ENCODE results near the gene FCHSD2. TPM values are rescaled to one million over a fixed set of nuclear protein-coding genes. Genes with fewer than 3 reads are reported as not detected.
"Not testable (repeated sequence)": the region's sequence is repeated elsewhere in the genome, so short reads cannot be mapped to it uniquely, and the experiment has no call there.

Gene FCHSD2
- polyA plus RNA-seq, 2 of the 4 experiments (the other 2 are of a cell fraction): 10.5 to 19.0 TPM

- no peak for TF ChIP-seq REST (IDR thresholded peaks at IDR 0.05)
- no peak for TF ChIP-seq RARB (CRISPR knock-in tag; IDR thresholded peaks at IDR 0.05)
- no peak for TF ChIP-seq TFCP2L1 (CRISPR knock-in tag; IDR thresholded peaks at IDR 0.05)
- no peak for TF ChIP-seq RFX5 (IDR thresholded peaks at IDR 0.05)
- no peak for TF ChIP-seq TP53 (CRISPR knock-in tag; IDR thresholded peaks at IDR 0.05)
- no peak for TF ChIP-seq ZFP36 (IDR thresholded peaks at IDR 0.05; ENCODE audit: borderline replicate concordance, partially characterized antibody)
- no peak for TF ChIP-seq SMC3 (IDR thresholded peaks at IDR 0.05)
- TF ChIP-seq KDM5A (IDR thresholded peaks at IDR 0.05): no peak
Observed at GRCh38 chr11:73074319-73074718, 67.8 kb downstream of the FCHSD2 start (continued).

- ATAC-seq: peak; percentile 87 to 96
- DNase-seq (ENCODE audit: low read depth in 1 of 2, low spot score in 1 of 2): peak; percentile 18 to 75
- FAIRE-seq: peak; percentile 84
- Histone ChIP-seq H3K4me3 (peak overlapping the region; percentile 12), H3K4me2 (peak overlapping the region; percentile 89), H3K4me1 (peaks cover 37% of the 10 kb centered on the region), H3K9me3 (peaks cover 8% of the 10 kb centered on the region; the same call in 2 of the 3 replicates), H3K27ac (peak overlapping the region; percentile 67 to 70)
- POLR2A ChIA-PET: no interaction called here
- WGBS (ENCODE audit: missing lambda C conversion rate): 12% methylated on average over 2 of the region's 2 CpGs
- peak in 1 of 2 experiments; percentile 45; a peak in 1 of 4 replicates for TF ChIP-seq CEBPB (IDR thresholded peaks at IDR 0.05)
- no peak for TF ChIP-seq HOXA7 (CRISPR knock-in tag; IDR thresholded peaks at IDR 0.05)
- CTCF ChIA-PET: no interaction called here
Observed at GRCh38 chr11:73072935-73073481, 69.1 kb downstream of the FCHSD2 start.

- CTCF ChIA-PET: no interaction called here
- Histone ChIP-seq H3K27ac (no peak overlapping the region), H3K9me3 (no peaks in the 10 kb centered on the region), H3K4me1 (peaks cover 37% of the 10 kb centered on the region), H3K4me3 (no peak overlapping the region), H3K4me2 (no peak overlapping the region)
- WGBS (ENCODE audit: missing lambda C conversion rate): 92% methylated on average over 3 of the region's 3 CpGs
- no peak for FAIRE-seq
- POLR2A ChIA-PET: no interaction called here
- no peak for ATAC-seq
- TF ChIP-seq PHF8 (IDR thresholded peaks at IDR 0.05; ENCODE audit: borderline replicate concordance, low read depth): no peak
- TF ChIP-seq E2F6 (IDR thresholded peaks at IDR 0.05; ENCODE audit: borderline replicate concordance, low read depth): no peak
- TF ChIP-seq MAX (IDR thresholded peaks at IDR 0.05): no peak
- TF ChIP-seq HEYL (CRISPR knock-in tag; IDR thresholded peaks at IDR 0.05): no peak
- no peak for TF ChIP-seq ZNF302 (CRISPR knock-in tag; IDR thresholded peaks at IDR 0.05)
- TF ChIP-seq ATOH8 (CRISPR knock-in tag; IDR thresholded peaks at IDR 0.05; ENCODE audit: low read depth): no peak
- TF ChIP-seq EP300 (IDR thresholded peaks at IDR 0.05): no peak
- no peak for TF ChIP-seq CBX2 (IDR thresholded peaks at IDR 0.05; ENCODE audit: borderline replicate concordance, low read depth)
- no peak for TF ChIP-seq GATA3 (IDR thresholded peaks at IDR 0.05; ENCODE audit: borderline replicate concordance)
- no peak for TF ChIP-seq ZC3H11A (IDR thresholded peaks at IDR 0.05)
- DNase-seq (ENCODE audit: low read depth in 1 of 2, low spot score in 1 of 2): no peak
Observed at GRCh38 chr11:73070653-73071052, 71.5 kb downstream of the FCHSD2 start.

- DNase-seq (ENCODE audit: low read depth in 1 of 2, low spot score in 1 of 2); ATAC-seq; POLR2A ChIA-PET; FAIRE-seq; H3K9me3 ChIP-seq; H3K4me3 ChIP-seq; H3K27ac ChIP-seq; CTCF ChIA-PET; H3K4me2 ChIP-seq: not testable (repeated sequence)
- peaks cover 18% of the 10 kb centered on the region for H3K4me1 ChIP-seq
- WGBS (ENCODE audit: missing lambda C conversion rate): 92% methylated on average over 2 of the region's 3 CpGs
Observed at GRCh38 chr11:73061857-73062424, 80.2 kb downstream of the FCHSD2 start.

- H3K27ac ChIP-seq; H3K4me2 ChIP-seq; ATAC-seq; H3K9me3 ChIP-seq; DNase-seq (ENCODE audit: low read depth in 1 of 2, low spot score in 1 of 2); H3K4me3 ChIP-seq; POLR2A ChIA-PET; FAIRE-seq: not testable (repeated sequence)
- H3K4me1 ChIP-seq: peaks cover 18% of the 10 kb centered on the region
- WGBS (ENCODE audit: missing lambda C conversion rate): 81% methylated on average over 10 of the region's 10 CpGs
- CTCF ChIA-PET: interaction anchor here (0.6 to 1.2 kb wide), 2 partner anchors 11 to 1004 kb away, joined by 3 to 4 read pairs; no protein-coding TSS in a partner anchor
Observed at GRCh38 chr11:73061434-73061833, 80.7 kb downstream of the FCHSD2 start.
